D721Med (cell line): ENCODE measurements around the gene SESN3.

Experiments
- DNase-seq: peaks from one replicate; pipeline ENCODE4 v3.0.0; 2011; ENCODE audit warnings: low spot score; ENCODE audit not compliant: insufficient read length
- FAIRE-seq: peaks from 2 replicates; lab custom pipeline; 2011; peaks lifted over from hg19 to GRCh38; lab: Jason Lieb, UNC
- CTCF ChIP-seq: IDR thresholded peaks from 2 replicates; pipeline ENCODE4 v1.5.1; 2012; ENCODE audit warnings: mild to moderate bottlenecking, control low read depth; ENCODE audit not compliant: insufficient read depth; ENCODE audit errors: missing control alignments

SESN3 gene

GRCh38 chr11:95242091-95242844 lies 11.3 kb upstream of the SESN3 start:
- no peak for DNase-seq
- no peak for FAIRE-seq
- no peak for TF ChIP-seq CTCF

- no peak for TF ChIP-seq CTCF
- FAIRE-seq (no peak), DNase-seq (no peak)
Measured at GRCh38 chr11:95241681-95242081, 10.7 kb upstream of the SESN3 start.

GRCh38 chr11:95239871-95240649 lies 9.1 kb upstream of the SESN3 start:
- DNase-seq (no peak), FAIRE-seq (no peak)
- no peak for TF ChIP-seq CTCF

GRCh38 chr11:95232666-95233065 lies 1.7 kb upstream of the SESN3 start:
- no peak for DNase-seq
- FAIRE-seq: no peak
- no peak for TF ChIP-seq CTCF

- DNase-seq (no peak), FAIRE-seq (no peak)
- TF ChIP-seq CTCF: no peak
Measured at GRCh38 chr11:95231881-95232605, 1.0 kb upstream of the SESN3 start.

- TF ChIP-seq CTCF: no peak
- FAIRE-seq: no peak
- DNase-seq: no peak
Measured at GRCh38 chr11:95230810-95231126, 234 bp downstream of the SESN3 start.
